Measurements from ENCODE around the gene GPR173. TPM values are rescaled to one million over a fixed set of nuclear protein-coding genes. Genes with fewer than 3 reads are reported as not detected.

GPR173 gene, protein sequence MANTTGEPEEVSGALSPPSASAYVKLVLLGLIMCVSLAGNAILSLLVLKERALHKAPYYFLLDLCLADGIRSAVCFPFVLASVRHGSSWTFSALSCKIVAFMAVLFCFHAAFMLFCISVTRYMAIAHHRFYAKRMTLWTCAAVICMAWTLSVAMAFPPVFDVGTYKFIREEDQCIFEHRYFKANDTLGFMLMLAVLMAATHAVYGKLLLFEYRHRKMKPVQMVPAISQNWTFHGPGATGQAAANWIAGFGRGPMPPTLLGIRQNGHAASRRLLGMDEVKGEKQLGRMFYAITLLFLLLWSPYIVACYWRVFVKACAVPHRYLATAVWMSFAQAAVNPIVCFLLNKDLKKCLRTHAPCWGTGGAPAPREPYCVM
- total RNA-seq (2021) (5.3 and 5.9 TPM in 2 replicates), Bru-seq, nascent RNA (percentile 60 among the genes with signal in this experiment), BruChase-seq, experiment 1, labeled RNA remaining after a 2-hour chase (percentile 74 among the genes with signal in this experiment), BruChase-seq, experiment 2, labeled RNA remaining after a 6-hour chase (percentile 91 among the genes with signal in this experiment)
- long read RNA-seq, result 0 reads

DNA sequence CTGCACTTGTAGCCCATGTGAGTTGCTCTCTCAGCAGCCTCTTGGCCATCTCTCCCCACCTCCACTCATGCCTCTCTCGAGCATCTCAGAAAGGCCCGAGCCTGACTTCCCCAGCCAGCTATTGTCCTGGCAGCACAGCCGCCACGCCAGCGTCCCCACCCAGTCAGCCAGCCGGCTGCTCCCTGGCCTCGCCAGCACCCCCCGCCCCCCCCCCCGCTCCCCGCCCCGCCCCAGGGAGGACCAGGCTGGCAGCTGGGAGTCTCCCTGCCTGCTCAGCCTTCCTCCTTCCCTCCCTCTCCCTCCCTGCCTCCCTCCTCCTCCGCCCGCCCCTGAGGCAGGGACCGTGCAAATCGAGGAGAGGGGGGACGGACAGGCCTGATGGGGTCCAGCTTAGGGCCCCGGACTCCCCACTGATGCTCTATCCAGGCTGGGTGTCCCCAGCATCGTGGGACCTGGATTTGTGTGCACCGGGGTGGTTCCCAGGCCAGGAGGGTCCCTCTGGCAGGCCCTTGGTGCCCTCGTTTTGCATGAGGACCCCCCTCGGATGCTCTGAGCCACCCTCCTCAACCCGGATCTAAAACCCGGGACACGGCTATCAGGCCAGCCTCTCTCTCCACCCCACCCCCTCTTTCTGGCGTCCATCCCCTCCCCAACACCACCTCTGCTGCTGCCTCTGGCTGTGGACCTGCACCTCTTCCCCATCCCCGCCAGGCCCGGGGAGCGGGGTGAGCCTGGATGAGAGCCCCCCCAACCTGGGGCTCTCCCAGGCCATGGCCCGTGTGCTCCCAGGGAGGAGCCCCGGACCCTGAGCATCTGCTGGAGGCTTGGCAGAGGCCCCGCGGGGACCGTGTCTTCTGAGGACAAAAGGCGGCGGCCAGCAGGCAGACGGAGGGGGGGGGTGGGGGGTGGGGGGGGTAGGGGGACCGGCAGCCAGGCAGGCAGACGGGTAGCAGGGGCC lies at the start of gene GPR173:
GPR173 (plus strand) TSS at position 621 of the 958 bp plus-strand sequence. CDS start 27,833 bp downstream, outside the sequence.
- no peaks in the 10 kb centered on the region for H3K36me3 ChIP-seq (ENCODE audit: insufficient read depth, low read length, poor library complexity, severe bottlenecking)
- intact Hi-C loops (cut with micrococcal nuclease; ENCODE audit: unreplicated experiment), result no loop called here
- DNase-seq (ENCODE audit: low spot score), result peak; percentile 63
- H3K4me3 ChIP-seq (ENCODE audit: low read depth, low read length, poor library complexity, severe bottlenecking), result peak within 1 kb of the TSS; percentile 55
- ChIA-PET CTCF (interaction anchor here (0.6 kb wide), 1 partner anchor 246 kb away, joined by 8 read pairs; no protein-coding TSS in a partner anchor), POLR2A (ENCODE audit: low non-redundant PET) (no interaction called here)
- TF ChIP-seq, protein P1, sequence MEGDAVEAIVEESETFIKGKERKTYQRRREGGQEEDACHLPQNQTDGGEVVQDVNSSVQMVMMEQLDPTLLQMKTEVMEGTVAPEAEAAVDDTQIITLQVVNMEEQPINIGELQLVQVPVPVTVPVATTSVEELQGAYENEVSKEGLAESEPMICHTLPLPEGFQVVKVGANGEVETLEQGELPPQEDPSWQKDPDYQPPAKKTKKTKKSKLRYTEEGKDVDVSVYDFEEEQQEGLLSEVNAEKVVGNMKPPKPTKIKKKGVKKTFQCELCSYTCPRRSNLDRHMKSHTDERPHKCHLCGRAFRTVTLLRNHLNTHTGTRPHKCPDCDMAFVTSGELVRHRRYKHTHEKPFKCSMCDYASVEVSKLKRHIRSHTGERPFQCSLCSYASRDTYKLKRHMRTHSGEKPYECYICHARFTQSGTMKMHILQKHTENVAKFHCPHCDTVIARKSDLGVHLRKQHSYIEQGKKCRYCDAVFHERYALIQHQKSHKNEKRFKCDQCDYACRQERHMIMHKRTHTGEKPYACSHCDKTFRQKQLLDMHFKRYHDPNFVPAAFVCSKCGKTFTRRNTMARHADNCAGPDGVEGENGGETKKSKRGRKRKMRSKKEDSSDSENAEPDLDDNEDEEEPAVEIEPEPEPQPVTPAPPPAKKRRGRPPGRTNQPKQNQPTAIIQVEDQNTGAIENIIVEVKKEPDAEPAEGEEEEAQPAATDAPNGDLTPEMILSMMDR (conservative IDR thresholded peaks at IDR 0.05; ENCODE audit: low read depth, low read length), result no peak
- TF ChIP-seq EZH2 (IDR thresholded peaks at IDR 0.05; ENCODE audit: borderline replicate concordance, low read depth, low read length, poor library complexity, severe bottlenecking), result no peak
- no peaks in the 10 kb centered on the region for H3K4me1 ChIP-seq (ENCODE audit: insufficient read depth, low read length, poor library complexity, severe bottlenecking)
- no peaks in the 10 kb centered on the region for H3K27me3 ChIP-seq (replicated peaks; ENCODE audit: insufficient read depth, low read depth, low read length, poor library complexity)
- no TSS peak for BruUV-seq (replicated peaks)
- peak within 1 kb of the TSS; percentile 84 for H3K27ac ChIP-seq (ENCODE audit: low read depth, low read length, poor library complexity, severe bottlenecking)
- H3K9me3 ChIP-seq (ENCODE audit: low read depth, low read length, poor library complexity, severe bottlenecking), result no peaks in the 10 kb centered on the region

DNA sequence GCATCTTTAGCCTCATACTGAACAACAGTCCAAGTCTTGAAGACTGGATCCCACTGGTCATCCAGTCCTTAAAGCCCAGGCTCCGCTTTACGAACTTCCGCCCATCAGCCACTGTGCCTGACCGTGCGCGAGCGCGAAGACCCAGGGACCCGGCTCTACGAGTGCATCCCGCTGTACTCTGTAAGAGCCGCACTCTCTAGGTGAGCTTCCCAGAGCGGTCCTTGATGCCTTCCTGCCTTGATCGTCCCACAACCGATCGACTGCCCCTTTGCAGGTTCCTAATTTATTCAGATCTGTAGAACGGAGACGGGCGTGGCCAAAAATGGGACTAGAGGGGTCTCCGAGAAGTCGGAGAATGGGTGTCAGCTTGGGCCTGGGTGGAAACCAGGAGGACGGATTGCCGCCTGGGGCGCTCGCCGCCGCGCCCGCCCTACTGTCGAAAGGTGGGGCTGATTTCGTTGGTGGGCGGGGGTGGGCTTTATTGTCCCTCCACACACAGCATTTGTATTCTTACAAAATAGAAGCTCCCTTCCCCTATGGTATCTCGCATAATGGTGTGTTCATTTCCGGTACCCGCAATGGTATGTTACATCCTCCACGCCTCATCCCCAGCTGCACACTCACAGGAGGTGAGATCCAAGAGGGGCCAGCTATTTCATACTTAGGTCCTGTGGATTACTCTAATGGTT lies 48.0 kb upstream of the GPR173 start:
- Histone ChIP-seq H3K27me3 (replicated peaks; ENCODE audit: insufficient read depth, low read depth, low read length, poor library complexity) (no peaks in the 10 kb centered on the region), H3K27ac (ENCODE audit: low read depth, low read length, poor library complexity, severe bottlenecking) (no peak overlapping the region), H3K9me3 (ENCODE audit: low read depth, low read length, poor library complexity, severe bottlenecking) (no peaks in the 10 kb centered on the region), H3K4me1 (ENCODE audit: insufficient read depth, low read length, poor library complexity, severe bottlenecking) (no peaks in the 10 kb centered on the region), H3K4me3 (ENCODE audit: low read depth, low read length, poor library complexity, severe bottlenecking) (no peak overlapping the region), H3K36me3 (ENCODE audit: insufficient read depth, low read length, poor library complexity, severe bottlenecking) (no peaks in the 10 kb centered on the region)
- intact Hi-C loops (cut with micrococcal nuclease; ENCODE audit: unreplicated experiment), result no loop called here
- no TSS peak for BruUV-seq (replicated peaks)
- DNase-seq (ENCODE audit: low spot score), result no peak
- ChIA-PET CTCF (no interaction called here), POLR2A (ENCODE audit: low non-redundant PET) (no interaction called here)
- TF ChIP-seq, protein P1 (conservative IDR thresholded peaks at IDR 0.05; ENCODE audit: low read depth, low read length), result no peak
- no peak for TF ChIP-seq EZH2 (IDR thresholded peaks at IDR 0.05; ENCODE audit: borderline replicate concordance, low read depth, low read length, poor library complexity, severe bottlenecking)

DNA sequence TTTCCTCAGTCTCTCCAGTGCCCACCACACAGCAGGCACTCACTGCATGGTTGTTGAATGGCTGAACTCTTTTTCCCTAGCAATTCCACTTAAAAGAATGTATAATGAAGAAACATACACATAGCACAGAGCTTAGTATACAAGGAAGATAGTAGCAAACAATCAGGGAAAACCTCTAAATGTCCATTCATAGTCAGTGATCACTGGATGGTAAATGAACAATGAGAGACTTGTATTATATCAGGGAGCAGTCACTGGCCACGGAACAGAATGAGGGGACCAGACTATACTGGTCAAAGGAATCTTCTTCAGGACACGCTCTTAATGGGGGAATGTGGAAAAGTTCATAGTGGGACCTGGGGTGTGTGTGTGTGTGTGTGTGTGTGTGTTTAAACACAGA lies 46.6 kb upstream of the GPR173 start:
- no peaks in the 10 kb centered on the region for H3K27me3 ChIP-seq (replicated peaks; ENCODE audit: insufficient read depth, low read depth, low read length, poor library complexity)
- BruUV-seq (replicated peaks), result no TSS peak
- H3K36me3 ChIP-seq (ENCODE audit: insufficient read depth, low read length, poor library complexity, severe bottlenecking), result no peaks in the 10 kb centered on the region
- intact Hi-C loops (cut with micrococcal nuclease; ENCODE audit: unreplicated experiment), result no loop called here
- no peak overlapping the region for H3K4me3 ChIP-seq (ENCODE audit: low read depth, low read length, poor library complexity, severe bottlenecking)
- POLR2A ChIA-PET (ENCODE audit: low non-redundant PET), result interaction anchor here (0.5 kb wide), 1 partner anchor 344 kb away, joined by 4 read pairs; no protein-coding TSS in a partner anchor
- no peaks in the 10 kb centered on the region for H3K4me1 ChIP-seq (ENCODE audit: insufficient read depth, low read length, poor library complexity, severe bottlenecking)
- H3K9me3 ChIP-seq (ENCODE audit: low read depth, low read length, poor library complexity, severe bottlenecking), result no peaks in the 10 kb centered on the region
- TF ChIP-seq EZH2 (IDR thresholded peaks at IDR 0.05; ENCODE audit: borderline replicate concordance, low read depth, low read length, poor library complexity, severe bottlenecking), result no peak
- TF ChIP-seq, protein P1 (conservative IDR thresholded peaks at IDR 0.05; ENCODE audit: low read depth, low read length), result no peak
- no peak for DNase-seq (ENCODE audit: low spot score)
- CTCF ChIA-PET, result no interaction called here
- no peak overlapping the region for H3K27ac ChIP-seq (ENCODE audit: low read depth, low read length, poor library complexity, severe bottlenecking)
